ENCODE data around the gene PCDHGA3. TPM values are rescaled to one million over a fixed set of nuclear protein-coding genes. Genes with fewer than 3 reads are reported as not detected.

PCDHGA3 gene
- not detected in 2 replicates for total RNA-seq (2016; rRNA removed; fragmentation: Illumina TruSeq; extraction: Trizol)
- not detected in 2 replicates for total RNA-seq (2016; cell fraction: cytosol; rRNA removed; fragmentation: Illumina TruSeq; extraction: Trizol; ENCODE audit: low read depth)
- total RNA-seq (2016; cell fraction: insoluble cytoplasmic fraction; rRNA removed; fragmentation: Illumina TruSeq; extraction: Trizol), result not detected in 2 replicates
- total RNA-seq (2016; cell fraction: membrane; rRNA removed; fragmentation: Illumina TruSeq; extraction: Trizol), result not detected in 2 replicates
- total RNA-seq (2016; cell fraction: nucleus; rRNA removed; fragmentation: Illumina TruSeq; extraction: Trizol), result 0.28 TPM in 1 of 2 replicates, not detected in the other
- 0.03 and 0.05 TPM in 2 replicates for polyA plus RNA-seq (2011; rRNA removed)
- polyA plus RNA-seq (2011; cell fraction: cytosol; rRNA removed), result 0.01 and 0.03 TPM in 2 replicates
- 0.19 and 0.27 TPM in 2 replicates for polyA plus RNA-seq (2011; cell fraction: nucleus; rRNA removed)
- polyA plus RNA-seq (2012), result 0.07 TPM in 1 of 2 replicates, not detected in the other
- polyA plus RNA-seq (2016; cell fraction: cytosol; fragmentation: Illumina TruSeq; extraction: Trizol; ENCODE audit: low read depth), result not detected in 2 replicates
- not detected in 2 replicates for polyA plus RNA-seq (2016; cell fraction: insoluble cytoplasmic fraction; fragmentation: Illumina TruSeq; extraction: Trizol; ENCODE audit: low read depth)
- polyA plus RNA-seq (2016; cell fraction: membrane; fragmentation: Illumina TruSeq; extraction: Trizol; ENCODE audit: low read depth), result not detected in 2 replicates
- not detected in 2 replicates for polyA plus RNA-seq (2016; cell fraction: nucleus; fragmentation: Illumina TruSeq; extraction: Trizol; ENCODE audit: insufficient read depth, low read depth)
- polyA minus RNA-seq (2011; rRNA and poly(A)+ RNA removed; ENCODE audit: low replicate concordance), result 0.08 TPM in 1 of 2 replicates, not detected in the other
- not detected in 2 replicates for polyA minus RNA-seq (2011; cell fraction: cytosol; rRNA and poly(A)+ RNA removed)
- 0.26 and 0.37 TPM in 2 replicates for polyA minus RNA-seq (2011; cell fraction: nucleus; rRNA and poly(A)+ RNA removed)
- percentile 16 among the genes with signal in this experiment for Bru-seq, nascent RNA
- percentile 30 among the genes with signal in this experiment for BruChase-seq, experiment 1, labeled RNA remaining after a 6-hour chase
- BruChase-seq, experiment 2, labeled RNA remaining after a 2-hour chase, result percentile 21 among the genes with signal in this experiment
- long read RNA-seq, experiment 1, partial matches to known transcripts, result 0 of 1 reads
- long read RNA-seq, experiment 1, other reads (novel, unspliced or antisense), result 1 of 1 reads
- long read RNA-seq, experiment 2, result 0 reads

DNA sequence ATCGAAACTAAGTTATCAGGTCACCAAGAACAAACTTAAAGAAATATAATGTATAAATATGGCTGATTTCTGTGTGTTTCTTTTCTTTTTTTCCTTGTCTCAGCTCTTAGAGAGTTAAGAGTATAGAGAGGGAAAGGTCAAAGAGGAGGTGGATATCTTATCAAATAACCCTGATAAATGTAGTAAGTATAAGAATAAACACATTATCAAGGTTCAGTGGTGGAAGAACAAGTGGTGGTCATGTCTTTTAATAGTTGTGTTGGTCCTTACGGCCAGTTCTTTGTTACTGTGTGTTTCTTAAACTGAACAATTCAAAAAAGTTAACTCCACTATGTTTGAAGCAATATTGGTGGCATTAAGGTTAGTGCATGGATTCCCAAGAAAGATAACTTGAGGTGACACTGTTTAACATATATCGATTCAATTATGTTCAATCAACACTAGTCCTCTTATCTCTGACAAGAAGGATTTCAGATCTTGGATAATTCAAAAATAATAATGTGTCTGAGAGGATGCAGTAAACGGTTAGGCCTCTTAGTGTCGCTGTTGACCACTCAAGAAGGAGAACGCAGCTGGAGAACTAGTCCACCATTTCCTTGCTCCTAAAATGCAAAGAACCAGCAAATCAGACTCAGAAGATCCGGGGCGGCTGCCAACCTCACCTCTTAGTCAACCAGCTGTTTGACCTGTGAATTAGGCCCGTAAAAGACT is at the start of gene PCDHGA3:
TSS of gene PCDHGA3 (plus strand) at position 588 of the 711 bp plus-strand sequence. CDS start 205 bp downstream, outside the sequence.
- ChIA-PET POLR2A (no interaction called here), CTCF (ENCODE audit: low intra/inter-chr PET ratio, low total read pairs) (interaction anchor here (0.9 kb wide), 1 partner anchor 217 kb away, joined by 3 read pairs; no protein-coding TSS in a partner anchor)
- intact Hi-C loops (cut with micrococcal nuclease; ENCODE audit: unreplicated experiment), result no loop called here
- no peak within 1 kb of the TSS for H3K27ac ChIP-seq (ENCODE audit: extremely low read length, insufficient read depth, low read length)
- FAIRE-seq, result no peak
- TF ChIP-seq, protein P1, sequence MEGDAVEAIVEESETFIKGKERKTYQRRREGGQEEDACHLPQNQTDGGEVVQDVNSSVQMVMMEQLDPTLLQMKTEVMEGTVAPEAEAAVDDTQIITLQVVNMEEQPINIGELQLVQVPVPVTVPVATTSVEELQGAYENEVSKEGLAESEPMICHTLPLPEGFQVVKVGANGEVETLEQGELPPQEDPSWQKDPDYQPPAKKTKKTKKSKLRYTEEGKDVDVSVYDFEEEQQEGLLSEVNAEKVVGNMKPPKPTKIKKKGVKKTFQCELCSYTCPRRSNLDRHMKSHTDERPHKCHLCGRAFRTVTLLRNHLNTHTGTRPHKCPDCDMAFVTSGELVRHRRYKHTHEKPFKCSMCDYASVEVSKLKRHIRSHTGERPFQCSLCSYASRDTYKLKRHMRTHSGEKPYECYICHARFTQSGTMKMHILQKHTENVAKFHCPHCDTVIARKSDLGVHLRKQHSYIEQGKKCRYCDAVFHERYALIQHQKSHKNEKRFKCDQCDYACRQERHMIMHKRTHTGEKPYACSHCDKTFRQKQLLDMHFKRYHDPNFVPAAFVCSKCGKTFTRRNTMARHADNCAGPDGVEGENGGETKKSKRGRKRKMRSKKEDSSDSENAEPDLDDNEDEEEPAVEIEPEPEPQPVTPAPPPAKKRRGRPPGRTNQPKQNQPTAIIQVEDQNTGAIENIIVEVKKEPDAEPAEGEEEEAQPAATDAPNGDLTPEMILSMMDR (CRISPR knock-in tag; IDR thresholded peaks at IDR 0.05), result peak; percentile 45
- peak; percentile 21; the same call in 1 of the 2 replicates for TF ChIP-seq STAG1 (CRISPR knock-in tag; IDR thresholded peaks at IDR 0.05)
- no peak for TF ChIP-seq CCDC6 (CRISPR knock-in tag; IDR thresholded peaks at IDR 0.05)
- no peak for ATAC-seq
- H3K4me3 ChIP-seq (replicated peaks in 1 of 3; ENCODE audit: insufficient read depth in 1 of 3, low read depth in 2 of 3, low read length in 3 of 3), result no peak within 1 kb of the TSS
- peaks cover 29% of the 10 kb centered on the region for H3K9me3 ChIP-seq (ENCODE audit: low read length)
- H3K9ac ChIP-seq (ENCODE audit: insufficient read depth, low read depth, low read length), result no peak within 1 kb of the TSS
- DNase-seq (ENCODE audit: low spot score), result no peak
- no peaks in the 10 kb centered on the region for H3K27me3 ChIP-seq (ENCODE audit: control insufficient read depth in 1 of 2, insufficient read depth in 2 of 2, low read length in 2 of 2)
- H3K36me3 ChIP-seq (replicated peaks in 1 of 2; ENCODE audit: control insufficient read depth in 1 of 2, insufficient read depth in 2 of 2, low read length in 2 of 2), result no peaks in the 10 kb centered on the region
- H2AFZ ChIP-seq (ENCODE audit: low read length), result no peak within 1 kb of the TSS
- in situ Hi-C loops (cut with HindIII; ENCODE audit: extremely low pct_ligation_motif_present, low pct_unique_long_range_greater_than_20kb), result no loop called here
- no peaks in the 10 kb centered on the region for H3K4me1 ChIP-seq (ENCODE audit: insufficient read depth, low read length)
- BruUV-seq (replicated peaks), result no TSS peak
- 10% methylated on average over 9 of the region's 9 CpGs for WGBS (ENCODE audit: low lambda C conversion rate)
- no peaks in the 10 kb centered on the region for H4K20me1 ChIP-seq (ENCODE audit: insufficient read depth, low read length)
- H3K79me2 ChIP-seq (ENCODE audit: insufficient read depth, low read length), result no peaks in the 10 kb centered on the region
- H3K4me2 ChIP-seq (ENCODE audit: low read depth, low read length), result no peak within 1 kb of the TSS

Measured in HepG2 (cell line).